ENCODE measurements around the gene NFIC.

The NFIC gene

GRCh38 chr19:3433805-3434540 lies 67.6 kb downstream of the NFIC start:
- Histone ChIP-seq H3K4me2 (ENCODE audit: insufficient read depth, low read length, poor library complexity, severe bottlenecking) (peak overlapping the region; percentile 97), H4K91ac (ENCODE audit: low read depth, low read length, poor library complexity) (peak overlapping the region; percentile 30), H3K14ac (ENCODE audit: low read length) (peak overlapping the region; percentile 75), H3K4me1 (ENCODE audit: control insufficient read depth in 2 of 2, insufficient read depth in 1 of 2, low read depth in 1 of 2, low read length in 2 of 2) (peaks cover 3 to 5% of the 10 kb centered on the region in 2 donors), H2BK5ac (ENCODE audit: low read length) (peak overlapping the region; percentile 75), H4K8ac (ENCODE audit: low read depth, low read length) (peak overlapping the region; percentile 96), H2BK12ac (ENCODE audit: low read length) (no peak overlapping the region), H3K79me1 (ENCODE audit: low read depth, low read length) (peaks cover 2% of the 10 kb centered on the region), H2AK5ac (ENCODE audit: low read depth, low read length) (peak overlapping the region; percentile 95), H2BK120ac (ENCODE audit: low read depth, low read length) (no peak overlapping the region), H3K23ac (ENCODE audit: low read depth, low read length, poor library complexity) (peak overlapping the region; percentile 70), H3K9me3 (replicated peaks in 1 of 2; ENCODE audit: control insufficient read depth in 2 of 2, insufficient read depth in 1 of 2, low read depth in 1 of 2, low read length in 2 of 2) (peaks cover 3 to 4% of the 10 kb centered on the region in 2 donors), H2AFZ (ENCODE audit: low read length) (peak overlapping the region; percentile 96), H3K4me3 (ENCODE audit: low read length in 2 of 2) (peak overlapping the region; percentile 70 to 98), H3K4ac (ENCODE audit: low read length) (peak overlapping the region; percentile 95), H3K36me3 (replicated peaks in 1 of 2; ENCODE audit: control insufficient read depth in 2 of 2, insufficient read depth in 2 of 2, low read length in 2 of 2) (no peaks in the 10 kb centered on the region), H2BK15ac (ENCODE audit: low read length) (peak overlapping the region; percentile 89), H3K27me3 (ENCODE audit: control insufficient read depth in 3 of 3, insufficient read depth in 3 of 3, low read depth in 1 of 3, low read length in 3 of 3) (no peaks in the 10 kb centered on the region), H3K18ac (ENCODE audit: low read length) (no peak overlapping the region), H3K27ac (replicated peaks; ENCODE audit: low read length) (no peak overlapping the region), H3K9ac (ENCODE audit: low read depth, low read length, poor library complexity) (peak overlapping the region; percentile 70)
- DNase-seq (ENCODE audit: low spot score) = no peak
- no CpG with 5 or more reads among the region's 11 CpGs for WGBS, 2 donors (ENCODE audit: extremely low coverage in 2 of 2, insufficient read length in 2 of 2, insufficient replicate concordance in 1 of 2)

- WGBS, 2 donors (ENCODE audit: extremely low coverage in 2 of 2, insufficient read length in 2 of 2, insufficient replicate concordance in 1 of 2) = no CpG with 5 or more reads among the region's 67 CpGs
- Histone ChIP-seq H3K36me3 (replicated peaks in 1 of 2; ENCODE audit: control insufficient read depth in 2 of 2, insufficient read depth in 2 of 2, low read length in 2 of 2) (no peaks in the 10 kb centered on the region), H2AFZ (ENCODE audit: low read length) (peak overlapping the region; percentile 96)
These were observed 68.5 kb downstream of the NFIC start for GRCh38 chr19:3434630-3435553.

GRCh38 chr19:3440082-3440481 lies 73.7 kb downstream of the NFIC start:
- H3K27me3 ChIP-seq (ENCODE audit: control insufficient read depth in 3 of 3, insufficient read depth in 3 of 3, low read depth in 1 of 3, low read length in 3 of 3) = peaks cover 0 to 14% (median 0%) of the 10 kb centered on the region in 3 experiments
- no peak overlapping the region for H2AFZ ChIP-seq (ENCODE audit: low read length)
- H2BK5ac ChIP-seq (ENCODE audit: low read length) = no peak overlapping the region
- no peak overlapping the region for H4K8ac ChIP-seq (ENCODE audit: low read depth, low read length)
- H3K14ac ChIP-seq (ENCODE audit: low read length) = no peak overlapping the region
- H3K23ac ChIP-seq (ENCODE audit: low read depth, low read length, poor library complexity) = no peak overlapping the region
- H4K91ac ChIP-seq (ENCODE audit: low read depth, low read length, poor library complexity) = no peak overlapping the region
- H3K9ac ChIP-seq (ENCODE audit: low read depth, low read length, poor library complexity) = no peak overlapping the region
- no peak overlapping the region for H3K4me2 ChIP-seq (ENCODE audit: insufficient read depth, low read length, poor library complexity, severe bottlenecking)
- peaks cover 0 to 5% of the 10 kb centered on the region in 2 donors for H3K9me3 ChIP-seq (replicated peaks in 1 of 2; ENCODE audit: control insufficient read depth in 2 of 2, insufficient read depth in 1 of 2, low read depth in 1 of 2, low read length in 2 of 2)
- H2AK5ac ChIP-seq (ENCODE audit: low read depth, low read length) = no peak overlapping the region
- no peak overlapping the region for H3K18ac ChIP-seq (ENCODE audit: low read length)
- peaks cover 0 to 3% of the 10 kb centered on the region in 2 donors for H3K36me3 ChIP-seq (replicated peaks in 1 of 2; ENCODE audit: control insufficient read depth in 2 of 2, insufficient read depth in 2 of 2, low read length in 2 of 2)
- H3K4ac ChIP-seq (ENCODE audit: low read length) = no peak overlapping the region
- peaks cover 5% of the 10 kb centered on the region for H3K79me1 ChIP-seq (ENCODE audit: low read depth, low read length)
- no peak overlapping the region for H2BK120ac ChIP-seq (ENCODE audit: low read depth, low read length)
- H3K4me3 ChIP-seq (ENCODE audit: low read length in 2 of 2) = no peak overlapping the region
- WGBS, 2 donors (ENCODE audit: extremely low coverage in 2 of 2, insufficient read length in 2 of 2, insufficient replicate concordance in 1 of 2) = no CpG with 5 or more reads among the region's 13 CpGs
- peaks cover 16 to 18% of the 10 kb centered on the region in 2 donors for H3K4me1 ChIP-seq (ENCODE audit: control insufficient read depth in 2 of 2, insufficient read depth in 1 of 2, low read depth in 1 of 2, low read length in 2 of 2)
- H3K27ac ChIP-seq (replicated peaks; ENCODE audit: low read length) = no peak overlapping the region
- H2BK15ac ChIP-seq (ENCODE audit: low read length) = no peak overlapping the region
- no peak overlapping the region for H2BK12ac ChIP-seq (ENCODE audit: low read length)
- no peak for DNase-seq (ENCODE audit: low spot score)

More at GRCh38 chr19:3434630-3435553, 68.5 kb downstream of the NFIC start:
- Histone ChIP-seq H2BK120ac (ENCODE audit: low read depth, low read length) (peak overlapping the region; percentile 69), H4K8ac (ENCODE audit: low read depth, low read length) (peak overlapping the region; percentile 96), H3K4me3 (ENCODE audit: low read length in 2 of 2) (peak overlapping the region; percentile 70 to 98), H3K4me2 (ENCODE audit: insufficient read depth, low read length, poor library complexity, severe bottlenecking) (peak overlapping the region; percentile 97), H2BK5ac (ENCODE audit: low read length) (peak overlapping the region; percentile 75), H3K14ac (ENCODE audit: low read length) (peak overlapping the region; percentile 95), H3K4me1 (ENCODE audit: control insufficient read depth in 2 of 2, insufficient read depth in 1 of 2, low read depth in 1 of 2, low read length in 2 of 2) (peaks cover 3 to 5% of the 10 kb centered on the region in 2 donors), H3K9me3 (replicated peaks in 1 of 2; ENCODE audit: control insufficient read depth in 2 of 2, insufficient read depth in 1 of 2, low read depth in 1 of 2, low read length in 2 of 2) (peaks cover 3 to 4% of the 10 kb centered on the region in 2 donors), H2BK15ac (ENCODE audit: low read length) (peak overlapping the region; percentile 89), H3K23ac (ENCODE audit: low read depth, low read length, poor library complexity) (peak overlapping the region; percentile 70), H3K79me1 (ENCODE audit: low read depth, low read length) (peaks cover 2% of the 10 kb centered on the region), H3K27me3 (ENCODE audit: control insufficient read depth in 3 of 3, insufficient read depth in 3 of 3, low read depth in 1 of 3, low read length in 3 of 3) (no peaks in the 10 kb centered on the region), H3K27ac (replicated peaks; ENCODE audit: low read length) (peak overlapping the region; percentile 90), H4K91ac (ENCODE audit: low read depth, low read length, poor library complexity) (peak overlapping the region; percentile 83), H2AK5ac (ENCODE audit: low read depth, low read length) (peak overlapping the region; percentile 95), H3K18ac (ENCODE audit: low read length) (peak overlapping the region; percentile 100), H3K4ac (ENCODE audit: low read length) (peak overlapping the region; percentile 95), H2BK12ac (ENCODE audit: low read length) (peak overlapping the region; percentile 73), H3K9ac (ENCODE audit: low read depth, low read length, poor library complexity) (peak overlapping the region; percentile 96)
- DNase-seq (ENCODE audit: low spot score) = peak; percentile 94

Measured in neuronal stem cell (in vitro differentiated cells).